Measurements from ENCODE around the gene NAPSA. TPM values are rescaled to one million over a fixed set of nuclear protein-coding genes. Genes with fewer than 3 reads are reported as not detected.

The NAPSA gene
- total and polyA plus RNA-seq, 2 donors (not counting 3 experiments of a cell fraction or from before 2014, with no cell fraction given), result 0.19 TPM; not detected in 1

GRCh38 chr19:50344661-50345318 is 20.6 kb downstream of the NAPSA start:
- Histone ChIP-seq H3K4me1 (ENCODE audit: control insufficient read depth, extremely low read depth, insufficient read depth, low read length) (peaks cover 10% of the 10 kb centered on the region), H3K4me3 (replicated peaks in 1 of 3; ENCODE audit: insufficient read depth in 1 of 3, low read depth in 1 of 3, low read length in 3 of 3) (no peak overlapping the region), H3K9me3 (replicated peaks; ENCODE audit: control insufficient read depth, insufficient read depth, low read length) (no peaks in the 10 kb centered on the region), H3K36me3 (ENCODE audit: control insufficient read depth in 2 of 2, extremely low read depth in 1 of 2, insufficient read depth in 2 of 2, low read length in 2 of 2) (no peaks in the 10 kb centered on the region), H3K4me2 (ENCODE audit: insufficient read depth, low read length) (no peak overlapping the region), H3K9me1 (replicated peaks; ENCODE audit: control insufficient read depth, extremely low read depth, insufficient read depth, low read length) (no peaks in the 10 kb centered on the region), H3K27me3 (ENCODE audit: control insufficient read depth in 2 of 2, insufficient read depth in 2 of 2, low read length in 2 of 2) (no peaks in the 10 kb centered on the region), H3K9ac (replicated peaks; ENCODE audit: extremely low read depth, insufficient read depth, low read length) (no peak overlapping the region), H4K20me1 (replicated peaks; ENCODE audit: control insufficient read depth, extremely low read depth, insufficient read depth, low read length) (no peaks in the 10 kb centered on the region), H2AFZ (ENCODE audit: low read depth, low read length) (no peak overlapping the region), H3K79me2 (ENCODE audit: control insufficient read depth, insufficient read depth, low read length) (no peaks in the 10 kb centered on the region), H3K27ac (ENCODE audit: insufficient read depth, low read depth, low read length) (no peak overlapping the region)
- CTCF ChIA-PET, result interaction anchor here (1.2 kb wide), 3 partner anchors 12 to 92 kb away, joined by 3 to 6 read pairs (median 4); partner anchors contain the start of gene KCNC3
- TF ChIP-seq MYC (IDR thresholded peaks at IDR 0.05; ENCODE audit: low read depth, low read length) (no peak), POLR2A (IDR thresholded peaks at IDR 0.05; ENCODE audit: low read depth, low read length) (no peak), FOS (IDR thresholded peaks at IDR 0.05; ENCODE audit: borderline replicate concordance, insufficient read depth, low read length) (no peak), JUN (IDR thresholded peaks at IDR 0.05; ENCODE audit: borderline replicate concordance, insufficient read depth, insufficient read length, low read depth) (no peak), MAX (IDR thresholded peaks at IDR 0.05; ENCODE audit: insufficient read depth, insufficient read length) (no peak), POLR2AphosphoS5 (IDR thresholded peaks at IDR 0.05; ENCODE audit: insufficient read depth, low read depth, low read length) (no peak), CTCF (IDR thresholded peaks at IDR 0.05; ENCODE audit: extremely low read depth in 1 of 2, insufficient read depth in 1 of 2, low read depth in 1 of 2, low read length in 2 of 2) (no peak), GATA2 (IDR thresholded peaks at IDR 0.05; ENCODE audit: insufficient read depth, insufficient read length, low read depth, low read length) (no peak), EZH2 (IDR thresholded peaks at IDR 0.05; ENCODE audit: borderline replicate concordance, low read depth, low read length, severe bottlenecking) (no peak)
- no peak for DNase-seq (ENCODE audit: low read depth, low spot score)
- no TSS peak for BruUV-seq (replicated peaks)
- intact Hi-C loops (cut with micrococcal nuclease), result no loop called here
- no peak for FAIRE-seq
- dilution Hi-C loops (cut with MboI; ENCODE audit: extremely low pct_ligation_motif_present, low sequenced_read_pairs), result no loop called here
- POLR2A ChIA-PET, result no interaction called here

Measured in endothelial cell of umbilical vein (primary cell).